Retinal pigment epithelial cell (primary cell): Measurements from ENCODE around the gene PAN3.

Experiments
- DNase-seq: peaks from one replicate; pipeline ENCODE4 v3.0.0-alpha.2; 2010; ENCODE audit warnings: low read depth
- H3K4me3 ChIP-seq: 2 replicates; pipeline ENCODE4 v1.5.1; 2011; ENCODE audit warnings: mild to moderate bottlenecking, low read length, control low read depth, moderate library complexity
- TF ChIP-seq, protein P1 (sequence below): conservative IDR thresholded peaks from 2 replicates; pipeline ENCODE4 v1.5.1; 2011; ENCODE audit warnings: low read depth, low read length, control low read depth, inconsistent platforms

The PAN3 gene

DNA sequence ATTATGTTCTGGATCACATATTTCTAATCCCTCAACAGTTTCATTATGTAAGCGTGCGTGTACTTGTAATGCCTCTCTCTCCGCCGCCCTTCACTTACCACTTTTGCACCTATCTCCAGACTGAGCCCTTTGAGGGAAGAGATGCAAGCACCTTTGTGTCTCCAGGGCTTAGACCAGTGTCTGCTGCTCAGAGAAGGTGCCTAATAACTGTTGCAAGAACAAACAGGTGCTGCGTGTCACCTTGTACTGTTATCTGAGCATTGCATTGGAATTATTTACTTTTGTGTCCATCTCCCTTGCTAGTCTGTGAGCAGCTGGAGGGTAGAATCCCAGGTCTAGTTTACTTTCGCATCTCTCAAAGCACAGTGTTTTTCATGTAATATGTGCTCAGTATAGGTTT lies 200.4 kb downstream of the PAN3 start:
- TF ChIP-seq, protein P1, sequence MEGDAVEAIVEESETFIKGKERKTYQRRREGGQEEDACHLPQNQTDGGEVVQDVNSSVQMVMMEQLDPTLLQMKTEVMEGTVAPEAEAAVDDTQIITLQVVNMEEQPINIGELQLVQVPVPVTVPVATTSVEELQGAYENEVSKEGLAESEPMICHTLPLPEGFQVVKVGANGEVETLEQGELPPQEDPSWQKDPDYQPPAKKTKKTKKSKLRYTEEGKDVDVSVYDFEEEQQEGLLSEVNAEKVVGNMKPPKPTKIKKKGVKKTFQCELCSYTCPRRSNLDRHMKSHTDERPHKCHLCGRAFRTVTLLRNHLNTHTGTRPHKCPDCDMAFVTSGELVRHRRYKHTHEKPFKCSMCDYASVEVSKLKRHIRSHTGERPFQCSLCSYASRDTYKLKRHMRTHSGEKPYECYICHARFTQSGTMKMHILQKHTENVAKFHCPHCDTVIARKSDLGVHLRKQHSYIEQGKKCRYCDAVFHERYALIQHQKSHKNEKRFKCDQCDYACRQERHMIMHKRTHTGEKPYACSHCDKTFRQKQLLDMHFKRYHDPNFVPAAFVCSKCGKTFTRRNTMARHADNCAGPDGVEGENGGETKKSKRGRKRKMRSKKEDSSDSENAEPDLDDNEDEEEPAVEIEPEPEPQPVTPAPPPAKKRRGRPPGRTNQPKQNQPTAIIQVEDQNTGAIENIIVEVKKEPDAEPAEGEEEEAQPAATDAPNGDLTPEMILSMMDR = no peak
- H3K4me3 ChIP-seq = no peak overlapping the region
- DNase-seq = no peak

DNA sequence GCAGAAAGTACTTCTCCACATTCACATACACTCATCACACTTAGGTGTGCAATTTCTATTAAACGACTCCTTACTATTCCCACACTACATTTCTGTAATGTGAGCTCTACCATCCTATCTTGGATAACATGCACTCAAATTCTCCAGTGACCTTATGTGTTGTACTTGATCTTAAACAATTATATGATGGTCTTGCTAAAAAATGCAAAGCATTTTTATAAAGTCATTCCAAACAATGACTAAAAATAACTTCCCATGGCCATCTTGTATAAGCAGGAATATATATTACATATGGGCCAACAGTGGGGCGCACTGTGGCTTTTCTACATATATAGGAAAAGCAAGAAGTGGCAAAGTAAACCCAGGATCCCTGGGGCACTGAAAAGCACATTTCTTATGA lies 201.1 kb downstream of the PAN3 start:
- no peak overlapping the region for H3K4me3 ChIP-seq
- no peak for DNase-seq

DNA sequence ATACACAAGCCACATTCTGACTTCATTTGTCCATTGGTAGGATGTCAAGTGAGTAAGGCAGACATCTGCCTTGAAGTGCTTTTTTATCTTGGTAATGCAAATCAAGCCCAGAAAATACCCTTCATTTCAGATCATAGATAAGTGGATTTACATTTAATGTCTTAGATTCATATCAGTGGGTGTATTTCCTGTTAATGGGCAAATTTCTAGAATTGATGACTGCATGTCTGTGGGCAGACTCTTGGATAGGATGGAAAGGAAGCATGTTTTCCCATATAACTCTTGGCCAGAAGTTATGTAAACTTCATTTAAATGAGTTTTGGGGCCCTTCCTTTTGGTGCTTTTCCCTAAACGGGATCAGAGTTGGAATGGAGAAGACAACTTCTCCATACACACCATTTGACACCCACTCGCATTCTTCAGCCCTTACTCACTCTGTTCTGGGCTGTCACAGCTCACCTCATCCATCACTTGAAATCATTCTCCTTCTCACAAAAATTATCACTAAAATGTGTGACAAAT lies 202.0 kb downstream of the PAN3 start:
- DNase-seq = no peak
- H3K4me3 ChIP-seq = no peak overlapping the region
- TF ChIP-seq, protein P1 = no peak

More for the DNA sequence above, 201.1 kb downstream of the PAN3 start:
- TF ChIP-seq, protein P1 = no peak

DNA sequence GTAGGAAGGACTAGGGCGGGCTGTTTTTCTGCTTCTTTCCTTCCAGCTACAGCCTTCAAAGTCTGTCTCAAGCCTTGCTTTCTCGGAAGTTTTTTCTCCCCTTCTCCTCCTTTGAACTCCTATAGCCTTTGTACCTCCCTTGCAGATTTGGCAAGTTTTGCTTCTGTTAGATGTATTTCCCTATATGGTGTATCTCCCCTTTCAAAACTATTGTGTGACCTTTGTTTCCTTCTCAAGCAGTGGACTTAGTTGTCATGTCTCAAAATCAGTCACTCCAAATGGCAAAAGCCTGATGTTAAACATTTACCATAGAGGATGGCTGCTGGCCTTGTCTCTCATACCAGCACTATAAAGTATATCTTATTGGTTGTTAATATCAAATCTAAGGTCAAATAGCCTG lies 203.9 kb downstream of the PAN3 start:
- no peak for DNase-seq
- H3K4me3 ChIP-seq = no peak overlapping the region
- TF ChIP-seq, protein P1 = no peak

DNA sequence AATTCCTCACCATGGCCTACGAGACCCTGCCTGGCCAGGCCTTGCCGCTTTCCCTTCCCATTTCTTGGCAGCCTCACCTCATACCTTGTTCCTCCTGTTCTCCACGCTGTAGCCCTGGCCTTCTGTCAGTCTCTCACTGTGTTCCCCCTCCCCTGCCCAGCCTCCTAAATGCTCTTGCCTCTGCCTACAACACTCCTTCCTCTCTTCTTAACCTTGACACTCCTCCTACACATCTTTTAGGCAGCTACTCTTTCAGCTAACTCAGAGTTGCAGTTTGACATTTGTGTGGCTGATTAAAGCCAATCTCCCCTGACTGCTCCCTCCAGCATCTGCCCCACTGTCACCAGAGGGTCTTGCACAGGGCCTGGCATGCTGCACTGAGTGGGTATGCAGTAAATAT lies 205.8 kb downstream of the PAN3 start:
- TF ChIP-seq, protein P1 = no peak
- H3K4me3 ChIP-seq = no peak overlapping the region

More for the DNA sequence above, 205.8 kb downstream of the PAN3 start:
- DNase-seq = no peak
